ENCODE measurements around the gene NPM1. TPM values are rescaled to one million over a fixed set of nuclear protein-coding genes. Genes with fewer than 3 reads are reported as not detected.
A peak's percentile ranks its signal among the peaks of the same experiment; 100 is the strongest.

Gene NPM1
- total RNA-seq, 1 experiment from 2014 or later: 2,265 TPM

DNA sequence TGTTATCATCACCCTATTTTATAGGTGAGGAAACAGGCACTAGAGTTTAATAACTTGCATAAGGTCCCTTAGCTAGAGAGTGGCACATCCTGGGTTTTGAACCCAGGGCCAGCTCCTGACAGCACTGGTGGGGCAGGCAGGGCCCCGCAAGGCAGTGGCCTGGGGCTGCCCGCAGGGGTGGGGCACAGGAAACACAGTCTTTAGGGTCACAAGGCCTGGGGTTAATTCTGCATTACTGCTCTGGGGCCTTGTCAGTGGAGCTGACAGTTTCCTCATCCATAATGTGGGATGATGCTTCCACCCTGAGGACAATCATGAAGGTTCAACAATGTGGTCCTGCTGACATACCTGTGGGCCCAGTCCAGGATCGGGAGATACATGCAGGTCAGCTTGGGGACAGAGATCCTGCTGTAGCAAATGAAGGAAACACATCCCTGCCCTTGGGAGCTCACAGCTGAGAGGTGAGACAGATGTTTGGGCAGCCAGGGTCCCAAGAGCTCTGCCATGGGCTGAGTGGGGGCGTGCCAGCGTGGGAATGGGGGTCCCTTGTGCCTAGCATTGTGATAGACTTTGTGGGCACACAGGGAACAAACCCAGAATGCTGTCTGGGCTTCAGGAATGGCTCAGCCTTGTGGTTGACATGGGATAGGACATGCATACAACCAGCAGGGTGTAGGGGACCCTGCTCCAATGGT, 46.5 kb downstream of the NPM1 start:
- Histone ChIP-seq H2AFZ (ENCODE audit: low read length) (no peak overlapping the region), H3F3A (ENCODE audit: low read length, unreplicated experiment) (no peaks in the 10 kb centered on the region), H3K9me2 (replicated peaks; ENCODE audit: low read length) (no peaks in the 10 kb centered on the region), H3K79me2 (ENCODE audit: low read length) (no peaks in the 10 kb centered on the region), H3K9ac (ENCODE audit: low read length) (no peak overlapping the region), H3K4me2 (ENCODE audit: low read length) (no peak overlapping the region), H3K4me3 (ENCODE audit: low read length) (no peak overlapping the region), H4K20me1 (ENCODE audit: low read length) (no peaks in the 10 kb centered on the region), H3K9me3 (ENCODE audit: low read length) (no peaks in the 10 kb centered on the region), H3K27me3 (ENCODE audit: low read length) (no peaks in the 10 kb centered on the region), H3K27ac (ENCODE audit: low read length) (no peak overlapping the region), H3K4me1 (ENCODE audit: insufficient read depth, low read length) (no peaks in the 10 kb centered on the region), H3K36me3 (ENCODE audit: low read depth, low read length) (no peaks in the 10 kb centered on the region)
- CTCF ChIA-PET: no interaction called here
- TF ChIP-seq EZH2 (IDR thresholded peaks at IDR 0.05; ENCODE audit: low read length, unreplicated experiment): no peak
- TF ChIP-seq, protein P1, sequence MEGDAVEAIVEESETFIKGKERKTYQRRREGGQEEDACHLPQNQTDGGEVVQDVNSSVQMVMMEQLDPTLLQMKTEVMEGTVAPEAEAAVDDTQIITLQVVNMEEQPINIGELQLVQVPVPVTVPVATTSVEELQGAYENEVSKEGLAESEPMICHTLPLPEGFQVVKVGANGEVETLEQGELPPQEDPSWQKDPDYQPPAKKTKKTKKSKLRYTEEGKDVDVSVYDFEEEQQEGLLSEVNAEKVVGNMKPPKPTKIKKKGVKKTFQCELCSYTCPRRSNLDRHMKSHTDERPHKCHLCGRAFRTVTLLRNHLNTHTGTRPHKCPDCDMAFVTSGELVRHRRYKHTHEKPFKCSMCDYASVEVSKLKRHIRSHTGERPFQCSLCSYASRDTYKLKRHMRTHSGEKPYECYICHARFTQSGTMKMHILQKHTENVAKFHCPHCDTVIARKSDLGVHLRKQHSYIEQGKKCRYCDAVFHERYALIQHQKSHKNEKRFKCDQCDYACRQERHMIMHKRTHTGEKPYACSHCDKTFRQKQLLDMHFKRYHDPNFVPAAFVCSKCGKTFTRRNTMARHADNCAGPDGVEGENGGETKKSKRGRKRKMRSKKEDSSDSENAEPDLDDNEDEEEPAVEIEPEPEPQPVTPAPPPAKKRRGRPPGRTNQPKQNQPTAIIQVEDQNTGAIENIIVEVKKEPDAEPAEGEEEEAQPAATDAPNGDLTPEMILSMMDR (conservative IDR thresholded peaks at IDR 0.05; ENCODE audit: low read depth, low read length): no peak
- TF ChIP-seq EZH2phosphoT487 (IDR thresholded peaks at IDR 0.05; ENCODE audit: borderline replicate concordance, low read length): no peak
- no peak for DNase-seq
- ATAC-seq: peak; percentile 21; the same call in 1 of the 2 replicates
- POLR2A ChIA-PET (ENCODE audit: unreplicated experiment): interaction anchor here (0.7 kb wide), 1 partner anchor 15 kb away, joined by 3 read pairs; no protein-coding TSS in a partner anchor
- no TSS peak for BruUV-seq (replicated peaks)
- intact Hi-C loops (cut with micrococcal nuclease): no loop called here

GRCh38 chr5:171434874-171435273, 47.2 kb downstream of the NPM1 start:
- H3F3A ChIP-seq (ENCODE audit: low read length, unreplicated experiment): no peaks in the 10 kb centered on the region
- no peak overlapping the region for H3K9ac ChIP-seq (ENCODE audit: low read length)
- H3K4me3 ChIP-seq (ENCODE audit: low read length): no peak overlapping the region
- H3K27me3 ChIP-seq (ENCODE audit: low read length): no peaks in the 10 kb centered on the region
- H3K36me3 ChIP-seq (ENCODE audit: low read depth, low read length): no peaks in the 10 kb centered on the region
- TF ChIP-seq, protein P1 (conservative IDR thresholded peaks at IDR 0.05; ENCODE audit: low read depth, low read length): no peak
- no peak for TF ChIP-seq EZH2 (IDR thresholded peaks at IDR 0.05; ENCODE audit: low read length, unreplicated experiment)
- no peak for TF ChIP-seq EZH2phosphoT487 (IDR thresholded peaks at IDR 0.05; ENCODE audit: borderline replicate concordance, low read length)
- CTCF ChIA-PET: no interaction called here
- no peaks in the 10 kb centered on the region for H3K9me2 ChIP-seq (replicated peaks; ENCODE audit: low read length)
- no peak for ATAC-seq
- H2AFZ ChIP-seq (ENCODE audit: low read length): no peak overlapping the region
- BruUV-seq (replicated peaks): no TSS peak
- H3K9me3 ChIP-seq (ENCODE audit: low read length): no peaks in the 10 kb centered on the region
- H3K4me2 ChIP-seq (ENCODE audit: low read length): no peak overlapping the region
- no peaks in the 10 kb centered on the region for H3K4me1 ChIP-seq (ENCODE audit: insufficient read depth, low read length)
- H3K27ac ChIP-seq (ENCODE audit: low read length): no peak overlapping the region
- intact Hi-C loops (cut with micrococcal nuclease): no loop called here
- no peaks in the 10 kb centered on the region for H3K79me2 ChIP-seq (ENCODE audit: low read length)
- POLR2A ChIA-PET (ENCODE audit: unreplicated experiment): interaction anchor here (0.7 kb wide), 1 partner anchor 16 kb away, joined by 3 read pairs; no protein-coding TSS in a partner anchor
- no peaks in the 10 kb centered on the region for H4K20me1 ChIP-seq (ENCODE audit: low read length)
- no peak for DNase-seq

DNA sequence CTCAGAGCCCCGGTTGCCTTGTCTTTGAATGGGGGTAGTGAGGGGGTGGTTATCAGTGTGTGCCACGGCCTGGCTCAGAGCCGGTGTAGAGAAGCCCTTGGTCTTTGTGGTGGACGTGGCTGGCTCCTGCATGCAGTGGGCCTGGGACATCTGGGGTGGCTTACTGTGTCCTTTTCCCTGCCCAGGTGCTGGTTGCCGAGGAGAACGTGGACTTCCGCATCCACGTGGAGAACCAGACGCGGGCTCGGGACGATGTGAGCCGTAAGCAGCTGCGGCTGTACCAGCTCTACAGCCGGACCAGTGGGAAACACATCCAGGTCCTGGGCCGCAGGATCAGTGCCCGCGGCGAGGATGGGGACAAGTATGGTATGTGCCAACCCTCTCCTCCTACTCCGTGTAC, 48.3 kb downstream of the NPM1 start:
- Histone ChIP-seq H3K9me3 (ENCODE audit: low read length) (no peaks in the 10 kb centered on the region), H3F3A (ENCODE audit: low read length, unreplicated experiment) (no peaks in the 10 kb centered on the region), H3K36me3 (ENCODE audit: low read depth, low read length) (no peaks in the 10 kb centered on the region), H3K27me3 (ENCODE audit: low read length) (no peaks in the 10 kb centered on the region), H4K20me1 (ENCODE audit: low read length) (no peaks in the 10 kb centered on the region), H3K27ac (ENCODE audit: low read length) (no peak overlapping the region), H3K9ac (ENCODE audit: low read length) (no peak overlapping the region), H2AFZ (ENCODE audit: low read length) (no peak overlapping the region), H3K79me2 (ENCODE audit: low read length) (no peaks in the 10 kb centered on the region), H3K4me3 (ENCODE audit: low read length) (no peak overlapping the region), H3K4me1 (ENCODE audit: insufficient read depth, low read length) (no peaks in the 10 kb centered on the region), H3K4me2 (ENCODE audit: low read length) (no peak overlapping the region), H3K9me2 (replicated peaks; ENCODE audit: low read length) (no peaks in the 10 kb centered on the region)
- TF ChIP-seq, protein P1 (conservative IDR thresholded peaks at IDR 0.05; ENCODE audit: low read depth, low read length): no peak
- no peak for TF ChIP-seq EZH2 (IDR thresholded peaks at IDR 0.05; ENCODE audit: low read length, unreplicated experiment)
- TF ChIP-seq EZH2phosphoT487 (IDR thresholded peaks at IDR 0.05; ENCODE audit: borderline replicate concordance, low read length): no peak
- no TSS peak for BruUV-seq (replicated peaks)
- ChIA-PET CTCF (no interaction called here), POLR2A (ENCODE audit: unreplicated experiment) (no interaction called here)
- intact Hi-C loops (cut with micrococcal nuclease): no loop called here
- no peak for ATAC-seq
- DNase-seq: no peak
